HEK293 (cell line): Measurements from ENCODE around the gene SCYGR7.

Source experiments
- CTCF ChIA-PET: fragments of 350-600 bp; formaldehyde crosslinking; extraction: SDS; loops from one replicate; lab custom pipeline; 2021; ENCODE audit warnings: antibody characterized with exemption; lab: Yijun Ruan, JAX
- POLR2A ChIA-PET: fragments of 300-600 bp; formaldehyde crosslinking; extraction: SDS; loops from one replicate; lab custom pipeline; 2020; ENCODE audit warnings: antibody characterized with exemption, inconsistent platforms; lab: Yijun Ruan, JAX
- H3K27ac ChIP-seq: fragments of 200-500 bp; sonication (Bioruptor generic); 2 replicates; pipeline ENCODE4 v1.5.1; 2014; ENCODE audit warnings: low read depth, low read length, control low read depth, inconsistent platforms; ENCODE audit errors: extremely low read depth
- H3K36me3 ChIP-seq, 2 experiments: fragments of 200-500 bp in 1 of 2; sonication (Bioruptor generic) in 1 of 2; 1 replicate in 1 of 2; 2 replicates in 1 of 2; pipeline ENCODE4 v1.5.1; 2014 to 2017; ENCODE audit warnings: inconsistent platforms in 2 of 2, low read length in 2 of 2; ENCODE audit not compliant: control insufficient read depth in 2 of 2, insufficient read depth in 1 of 2
- H3K4me1 ChIP-seq: fragments of 200-500 bp; sonication (Bioruptor generic); 2 replicates; pipeline ENCODE4 v1.5.1; 2014; ENCODE audit warnings: mild to moderate bottlenecking, low read length, inconsistent platforms; ENCODE audit not compliant: control insufficient read depth, insufficient read depth
- H3K4me3 ChIP-seq: 2 replicates; pipeline ENCODE4 v1.5.1; 2011; ENCODE audit warnings: low read depth, mild to moderate bottlenecking, control low read depth, low read length, moderate library complexity
- H3K9me3 ChIP-seq: fragments of 200-500 bp; sonication (Bioruptor generic); 2 replicates; pipeline ENCODE4 v1.5.1; 2014; ENCODE audit warnings: low read depth, low read length, inconsistent platforms; ENCODE audit not compliant: control insufficient read depth, insufficient read depth
- CTCF ChIP-seq: fragments of 450-650 bp; formaldehyde crosslinking; IDR thresholded peaks from 2 replicates; pipeline ENCODE4 v1.5.1; 2016; ENCODE audit warnings: missing biosample characterization, missing genetic modification characterization
- GLIS2 ChIP-seq: fragments of 450-650 bp; formaldehyde crosslinking; IDR thresholded peaks from 2 replicates; pipeline ENCODE4 v1.5.1; 2016; ENCODE audit warnings: missing biosample characterization, missing genetic modification characterization
- HIC1 ChIP-seq: fragments of 450-650 bp; formaldehyde crosslinking; IDR thresholded peaks from 2 replicates; pipeline ENCODE4 v1.5.1; 2016; ENCODE audit warnings: missing biosample characterization, missing genetic modification characterization
- IKZF3 ChIP-seq: fragments of 450-650 bp; IDR thresholded peaks from 2 replicates; pipeline ENCODE4 v1.5.0; 2018; ENCODE audit warnings: missing biosample characterization, mild to moderate bottlenecking, missing genetic modification characterization, moderate library complexity
- RBAK ChIP-seq: fragments of 450-650 bp; formaldehyde crosslinking; IDR thresholded peaks from 2 replicates; pipeline ENCODE4 v1.5.1; 2016; ENCODE audit warnings: missing biosample characterization, missing genetic modification characterization
- ZBTB21 ChIP-seq: fragments of 450-650 bp; formaldehyde crosslinking; IDR thresholded peaks from 2 replicates; pipeline ENCODE4 v1.5.1; 2017; ENCODE audit warnings: missing biosample characterization, missing genetic modification characterization
- ZBTB49 ChIP-seq: fragments of 450-650 bp; formaldehyde crosslinking; IDR thresholded peaks from 2 replicates; pipeline ENCODE4 v1.5.1; 2016; ENCODE audit warnings: missing biosample characterization, missing genetic modification characterization, low read depth
- ZFP37 ChIP-seq: fragments of 450-650 bp; formaldehyde crosslinking; IDR thresholded peaks from 2 replicates; pipeline ENCODE4 v1.5.1; 2016; ENCODE audit warnings: missing biosample characterization, missing genetic modification characterization
- ZNF148 ChIP-seq: fragments of 450-650 bp; formaldehyde crosslinking; IDR thresholded peaks from 2 replicates; pipeline ENCODE4 v1.5.0; 2017; ENCODE audit warnings: missing biosample characterization, missing genetic modification characterization, borderline replicate concordance
- ZNF2 ChIP-seq: fragments of 450-650 bp; formaldehyde crosslinking; IDR thresholded peaks from 2 replicates; pipeline ENCODE4 v1.5.1; 2016; ENCODE audit warnings: missing biosample characterization, missing genetic modification characterization
- ZNF202 ChIP-seq: fragments of 450-650 bp; formaldehyde crosslinking; IDR thresholded peaks from 2 replicates; pipeline ENCODE4 v1.5.1; 2016; ENCODE audit warnings: missing biosample characterization, missing genetic modification characterization, borderline replicate concordance
- ZNF335 ChIP-seq: fragments of 450-650 bp; formaldehyde crosslinking; conservative IDR thresholded peaks from 2 replicates; pipeline ENCODE4 v1.5.1; 2016; ENCODE audit warnings: missing biosample characterization, missing genetic modification characterization
- ZNF48 ChIP-seq: fragments of 450-650 bp; formaldehyde crosslinking; IDR thresholded peaks from 2 replicates; pipeline ENCODE4 v1.5.1; 2016; ENCODE audit warnings: missing biosample characterization, missing genetic modification characterization
- ZNF548 ChIP-seq: fragments of 450-650 bp; formaldehyde crosslinking; IDR thresholded peaks from 2 replicates; pipeline ENCODE4 v1.5.1; 2016; ENCODE audit warnings: missing biosample characterization, missing genetic modification characterization
- ZNF654 ChIP-seq: fragments of 450-650 bp; formaldehyde crosslinking; IDR thresholded peaks from 2 replicates; pipeline ENCODE4 v1.5.1; 2016; ENCODE audit warnings: low read depth, missing biosample characterization, missing genetic modification characterization
- ZNF785 ChIP-seq: fragments of 450-650 bp; formaldehyde crosslinking; IDR thresholded peaks from 2 replicates; pipeline ENCODE4 v1.5.1; 2016; ENCODE audit warnings: missing biosample characterization, missing genetic modification characterization
- ZSCAN30 ChIP-seq: fragments of 450-650 bp; IDR thresholded peaks from 2 replicates; pipeline ENCODE4 v1.5.1; 2018; ENCODE audit warnings: missing biosample characterization, mild to moderate bottlenecking, missing genetic modification characterization, moderate library complexity
- ZSCAN4 ChIP-seq: fragments of 450-650 bp; formaldehyde crosslinking; IDR thresholded peaks from 2 replicates; pipeline ENCODE4 v1.5.1; 2017; ENCODE audit warnings: missing biosample characterization, missing genetic modification characterization

Gene SCYGR7

GRCh38 chr2:227761740-227762476 is 33.8 kb downstream of the SCYGR7 start:
- TF ChIP-seq ZBTB49 (tag by site-specific recombination): no peak
- TF ChIP-seq ZNF548 (tag by site-specific recombination): no peak
- TF ChIP-seq ZSCAN4: no peak
- no peak for TF ChIP-seq HIC1 (tag by site-specific recombination)
- no peak for TF ChIP-seq ZNF785 (tag by site-specific recombination)
- TF ChIP-seq ZBTB21 (tag by site-specific recombination): no peak
- ChIA-PET POLR2A (no interaction called here), CTCF (interaction anchor here (0.8 to 2.4 kb wide), 4 partner anchors 39 to 282 kb away, joined by 3 to 8 read pairs (median 4); no protein-coding TSS in a partner anchor)
- Histone ChIP-seq H3K9me3 (no peaks in the 10 kb centered on the region), H3K4me3 (no peak overlapping the region), H3K36me3 (no peaks in the 10 kb centered on the region), H3K4me1 (0 out of 2 replicates have a peak, but pooled peaks cover 2% of the 10 kb centered on the region), H3K27ac (no peak overlapping the region)

GRCh38 chr2:227765788-227766372 is 37.7 kb downstream of the SCYGR7 start:
- Histone ChIP-seq H3K27ac (no peak overlapping the region), H3K4me3 (no peak overlapping the region), H3K36me3 (no peaks in the 10 kb centered on the region), H3K4me1 (0 out of 2 replicates have a peak, but pooled peaks cover 2% of the 10 kb centered on the region), H3K9me3 (no peaks in the 10 kb centered on the region)
- TF ChIP-seq RBAK (no peak), ZNF335 (0 out of 2 replicates have a peak, but pooled peaks have one; percentile 32)
- POLR2A ChIA-PET: interaction anchor here (1.0 kb wide), 1 partner anchor 108 kb away, joined by 5 read pairs; no protein-coding TSS in a partner anchor
- CTCF ChIA-PET: interaction anchor here (0.6 to 7.6 kb wide), 54 partner anchors 10 to 635 kb away, joined by 3 to 125 read pairs (median 4); partner anchors contain the start of gene AGFG1

- Histone ChIP-seq H3K27ac (no peak overlapping the region), H3K9me3 (no peaks in the 10 kb centered on the region), H3K36me3 (no peaks in the 10 kb centered on the region), H3K4me3 (no peak overlapping the region), H3K4me1 (0 out of 2 replicates have a peak, but pooled peaks cover 2% of the 10 kb centered on the region)
- ChIA-PET POLR2A (interaction anchor here (1.0 kb wide), 1 partner anchor 108 kb away, joined by 5 read pairs; no protein-coding TSS in a partner anchor), CTCF (interaction anchor here (0.6 to 7.6 kb wide), 54 partner anchors 10 to 635 kb away, joined by 3 to 125 read pairs (median 4); partner anchors contain the start of gene AGFG1)
- TF ChIP-seq ZNF148 (tag by site-specific recombination): no peak
- no peak for TF ChIP-seq ZNF48
- peak; percentile 63; the same call in 1 of the 2 replicates for TF ChIP-seq ZSCAN30
- TF ChIP-seq CTCF (tag by site-specific recombination): peak; percentile 72
- TF ChIP-seq ZNF2: 0 out of 2 replicates have a peak, but pooled peaks have one; percentile 39
- TF ChIP-seq ZNF202 (tag by site-specific recombination): no peak
- peak; percentile 48; the same call in 1 of the 2 replicates for TF ChIP-seq IKZF3 (tag by site-specific recombination)
- TF ChIP-seq ZNF654 (tag by site-specific recombination): peak; percentile 77
- peak; percentile 47; the same call in 1 of the 2 replicates for TF ChIP-seq ZFP37 (tag by site-specific recombination)
- no peak for TF ChIP-seq GLIS2 (tag by site-specific recombination)
These were observed 38.3 kb downstream of the SCYGR7 start for GRCh38 chr2:227766373-227766883.
